Measurements from ENCODE around the gene CFAP97D2.

CFAP97D2 gene

DNA sequence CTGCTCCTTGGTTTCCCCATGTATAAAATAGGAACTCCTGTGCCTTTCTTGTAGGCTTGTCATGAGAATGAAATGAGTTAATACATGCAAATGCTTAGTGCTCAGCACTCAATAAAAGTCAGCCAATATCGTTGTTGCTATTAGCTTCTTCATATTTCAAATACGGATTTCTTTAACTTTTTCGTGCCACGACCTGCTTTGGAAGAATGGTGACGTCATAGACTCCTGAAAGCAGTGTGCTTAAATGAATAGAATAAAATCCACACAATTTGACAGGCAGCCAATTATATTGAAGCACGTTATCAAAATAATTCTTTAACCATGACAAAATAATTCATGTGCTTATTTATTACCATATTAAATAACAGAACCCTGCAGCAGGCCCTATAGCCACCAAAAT lies 29.1 kb downstream of the CFAP97D2 start:
- Histone ChIP-seq H2BK12ac (ENCODE audit: low read length in 2 of 2) (no peak overlapping the region), H4K91ac (ENCODE audit: low read length) (no peak overlapping the region), H2AK5ac (ENCODE audit: low read length, severe bottlenecking) (no peak overlapping the region), H3K14ac (ENCODE audit: low read length in 2 of 2) (no peak overlapping the region), H3K27me3 (ENCODE audit: control insufficient read depth in 1 of 2, insufficient read depth in 1 of 2, low read length in 2 of 2) (peaks cover 9 to 60% of the 10 kb centered on the region in 2 experiments), H3K4ac (ENCODE audit: low read depth in 1 of 2, low read length in 2 of 2) (no peak overlapping the region), H3K4me3 (ENCODE audit: insufficient read depth in 1 of 2, low read depth in 1 of 2, low read length in 2 of 2) (no peak overlapping the region), H2AFZ (ENCODE audit: low read depth, low read length) (no peak overlapping the region), H3K9ac (ENCODE audit: low read length) (no peak overlapping the region), H2BK15ac (ENCODE audit: low read depth, poor library complexity, severe bottlenecking) (no peak overlapping the region), H3K18ac (ENCODE audit: low read depth in 1 of 2, low read length in 2 of 2) (no peak overlapping the region), H3K23ac (ENCODE audit: low read length in 2 of 2) (no peak overlapping the region), H3K27ac (ENCODE audit: low read length, poor library complexity, severe bottlenecking) (no peak overlapping the region), H3K4me1 (ENCODE audit: control insufficient read depth, insufficient read depth, low read depth, low read length) (no peaks in the 10 kb centered on the region), H3K36me3 (ENCODE audit: control insufficient read depth in 1 of 2, insufficient read depth in 2 of 2, low read depth in 1 of 2, low read length in 2 of 2) (no peaks in the 10 kb centered on the region), H3K4me2 (ENCODE audit: low read length, poor library complexity, severe bottlenecking) (no peak overlapping the region), H3K9me3 (ENCODE audit: control insufficient read depth, low read length) (peaks cover 19% of the 10 kb centered on the region), H3K79me1 (replicated peaks; ENCODE audit: low read length, poor library complexity, severe bottlenecking) (no peaks in the 10 kb centered on the region), H2BK120ac (ENCODE audit: low read depth, low read length) (no peak overlapping the region), H4K8ac (ENCODE audit: low read length) (no peak overlapping the region), H2BK5ac (ENCODE audit: low read depth, low read length, poor library complexity, severe bottlenecking) (no peak overlapping the region)
- WGBS: 86% methylated on average over 6 of the region's 6 CpGs
- DNase-seq: no peak

GRCh38 chr13:114211446-114212157 lies 32.5 kb downstream of the CFAP97D2 start:
- Histone ChIP-seq H2BK120ac (ENCODE audit: low read depth, low read length) (no peak overlapping the region), H2BK15ac (ENCODE audit: low read depth, poor library complexity, severe bottlenecking) (no peak overlapping the region), H3K27me3 (ENCODE audit: control insufficient read depth in 1 of 2, insufficient read depth in 1 of 2, low read length in 2 of 2) (peaks cover 19 to 55% of the 10 kb centered on the region in 2 experiments), H3K9ac (ENCODE audit: low read length) (no peak overlapping the region), H3K4ac (ENCODE audit: low read depth in 1 of 2, low read length in 2 of 2) (no peak overlapping the region), H3K14ac (ENCODE audit: low read length in 2 of 2) (no peak overlapping the region), H3K36me3 (ENCODE audit: control insufficient read depth in 1 of 2, insufficient read depth in 2 of 2, low read depth in 1 of 2, low read length in 2 of 2) (no peaks in the 10 kb centered on the region), H2AFZ (ENCODE audit: low read depth, low read length) (no peak overlapping the region), H3K23ac (ENCODE audit: low read length in 2 of 2) (peak overlapping the region in 1 of 2 experiments; percentile 42), H3K18ac (ENCODE audit: low read depth in 1 of 2, low read length in 2 of 2) (no peak overlapping the region), H4K8ac (ENCODE audit: low read length) (no peak overlapping the region), H3K79me1 (replicated peaks; ENCODE audit: low read length, poor library complexity, severe bottlenecking) (no peaks in the 10 kb centered on the region), H3K4me3 (ENCODE audit: insufficient read depth in 1 of 2, low read depth in 1 of 2, low read length in 2 of 2) (peak overlapping the region in 1 of 2 experiments; percentile 7), H2AK5ac (ENCODE audit: low read length, severe bottlenecking) (no peak overlapping the region), H3K9me3 (ENCODE audit: control insufficient read depth, low read length) (peaks cover 15% of the 10 kb centered on the region), H2BK12ac (ENCODE audit: low read length in 2 of 2) (peak overlapping the region in 1 of 2 experiments; percentile 49), H3K4me1 (ENCODE audit: control insufficient read depth, insufficient read depth, low read depth, low read length) (no peaks in the 10 kb centered on the region), H2BK5ac (ENCODE audit: low read depth, low read length, poor library complexity, severe bottlenecking) (no peak overlapping the region), H3K4me2 (ENCODE audit: low read length, poor library complexity, severe bottlenecking) (no peak overlapping the region), H3K27ac (ENCODE audit: low read length, poor library complexity, severe bottlenecking) (no peak overlapping the region), H4K91ac (ENCODE audit: low read length) (no peak overlapping the region)
- DNase-seq: no peak
- 88% methylated on average over 26 of the region's 26 CpGs for WGBS

- H3K23ac ChIP-seq (ENCODE audit: low read length in 2 of 2): no peak overlapping the region
- H3K36me3 ChIP-seq (ENCODE audit: control insufficient read depth in 1 of 2, insufficient read depth in 2 of 2, low read depth in 1 of 2, low read length in 2 of 2): no peaks in the 10 kb centered on the region
- DNase-seq: peak; percentile 27
- WGBS: 85% methylated on average over 4 of the region's 6 CpGs
- no peak overlapping the region for H4K91ac ChIP-seq (ENCODE audit: low read length)
- no peak overlapping the region for H3K18ac ChIP-seq (ENCODE audit: low read depth in 1 of 2, low read length in 2 of 2)
- no peaks in the 10 kb centered on the region for H3K79me1 ChIP-seq (replicated peaks; ENCODE audit: low read length, poor library complexity, severe bottlenecking)
- no peak overlapping the region for H2AK5ac ChIP-seq (ENCODE audit: low read length, severe bottlenecking)
- H3K4me3 ChIP-seq (ENCODE audit: insufficient read depth in 1 of 2, low read depth in 1 of 2, low read length in 2 of 2): no peak overlapping the region
- H3K4ac ChIP-seq (ENCODE audit: low read depth in 1 of 2, low read length in 2 of 2): no peak overlapping the region
- H3K14ac ChIP-seq (ENCODE audit: low read length in 2 of 2): no peak overlapping the region
- no peak overlapping the region for H3K27ac ChIP-seq (ENCODE audit: low read length, poor library complexity, severe bottlenecking)
- peaks cover 19 to 52% of the 10 kb centered on the region in 2 experiments for H3K27me3 ChIP-seq (ENCODE audit: control insufficient read depth in 1 of 2, insufficient read depth in 1 of 2, low read length in 2 of 2)
- no peak overlapping the region for H3K9ac ChIP-seq (ENCODE audit: low read length)
- H2BK5ac ChIP-seq (ENCODE audit: low read depth, low read length, poor library complexity, severe bottlenecking): no peak overlapping the region
- peaks cover 10% of the 10 kb centered on the region for H3K9me3 ChIP-seq (ENCODE audit: control insufficient read depth, low read length)
- H2BK15ac ChIP-seq (ENCODE audit: low read depth, poor library complexity, severe bottlenecking): no peak overlapping the region
- no peak overlapping the region for H2BK120ac ChIP-seq (ENCODE audit: low read depth, low read length)
- no peak overlapping the region for H2AFZ ChIP-seq (ENCODE audit: low read depth, low read length)
- no peak overlapping the region for H4K8ac ChIP-seq (ENCODE audit: low read length)
- no peaks in the 10 kb centered on the region for H3K4me1 ChIP-seq (ENCODE audit: control insufficient read depth, insufficient read depth, low read depth, low read length)
- no peak overlapping the region for H3K4me2 ChIP-seq (ENCODE audit: low read length, poor library complexity, severe bottlenecking)
- no peak overlapping the region for H2BK12ac ChIP-seq (ENCODE audit: low read length in 2 of 2)
These were observed 33.1 kb downstream of the CFAP97D2 start for GRCh38 chr13:114212158-114212495.

DNA sequence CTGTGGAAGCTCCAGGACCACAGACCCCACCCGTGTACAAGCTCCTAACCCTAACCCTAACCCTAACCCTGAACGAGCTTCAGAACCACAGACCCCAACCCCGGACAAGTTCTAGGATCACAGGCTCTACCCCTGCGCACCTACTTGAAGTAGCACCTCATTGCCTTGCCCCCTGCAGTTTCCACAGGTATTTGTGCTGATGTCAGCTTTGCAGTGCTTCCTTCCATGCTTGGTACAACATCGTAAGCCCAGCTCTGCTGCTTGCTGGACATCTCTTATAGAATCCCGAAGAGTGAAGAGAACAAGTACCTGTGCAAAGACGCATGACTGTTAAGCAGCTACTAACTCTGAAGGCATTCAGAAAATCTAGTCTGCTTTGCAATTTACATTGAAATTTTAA lies 34.9 kb downstream of the CFAP97D2 start:
- Histone ChIP-seq H3K79me1 (replicated peaks; ENCODE audit: low read length, poor library complexity, severe bottlenecking) (no peaks in the 10 kb centered on the region), H3K27me3 (ENCODE audit: control insufficient read depth in 1 of 2, insufficient read depth in 1 of 2, low read length in 2 of 2) (peaks cover 19 to 37% of the 10 kb centered on the region in 2 experiments), H3K18ac (ENCODE audit: low read depth in 1 of 2, low read length in 2 of 2) (no peak overlapping the region), H2BK12ac (ENCODE audit: low read length in 2 of 2) (no peak overlapping the region), H3K4ac (ENCODE audit: low read depth in 1 of 2, low read length in 2 of 2) (no peak overlapping the region), H3K23ac (ENCODE audit: low read length in 2 of 2) (no peak overlapping the region), H2BK5ac (ENCODE audit: low read depth, low read length, poor library complexity, severe bottlenecking) (no peak overlapping the region), H2AK5ac (ENCODE audit: low read length, severe bottlenecking) (no peak overlapping the region), H3K27ac (ENCODE audit: low read length, poor library complexity, severe bottlenecking) (no peak overlapping the region), H3K36me3 (ENCODE audit: control insufficient read depth in 1 of 2, insufficient read depth in 2 of 2, low read depth in 1 of 2, low read length in 2 of 2) (no peaks in the 10 kb centered on the region), H3K9ac (ENCODE audit: low read length) (no peak overlapping the region), H3K9me3 (ENCODE audit: control insufficient read depth, low read length) (no peaks in the 10 kb centered on the region), H4K91ac (ENCODE audit: low read length) (no peak overlapping the region), H3K4me1 (ENCODE audit: control insufficient read depth, insufficient read depth, low read depth, low read length) (no peaks in the 10 kb centered on the region), H3K4me2 (ENCODE audit: low read length, poor library complexity, severe bottlenecking) (no peak overlapping the region), H2BK120ac (ENCODE audit: low read depth, low read length) (no peak overlapping the region), H2AFZ (ENCODE audit: low read depth, low read length) (no peak overlapping the region), H3K14ac (ENCODE audit: low read length in 2 of 2) (no peak overlapping the region), H2BK15ac (ENCODE audit: low read depth, poor library complexity, severe bottlenecking) (no peak overlapping the region), H4K8ac (ENCODE audit: low read length) (no peak overlapping the region), H3K4me3 (ENCODE audit: insufficient read depth in 1 of 2, low read depth in 1 of 2, low read length in 2 of 2) (no peak overlapping the region)
- DNase-seq: no peak
- WGBS: 95% methylated on average over 7 of the region's 7 CpGs
